Activated T-cell treated with anti-CD3 and anti-CD28 coated beads, Interleukin-2, amount 50 U/mL, for 72 hours (primary cell): Measurements from ENCODE around the gene RAB8B. TPM values are rescaled to one million over a fixed set of nuclear protein-coding genes. Genes with fewer than 3 reads are reported as not detected.
"Not testable (repeated sequence)": the region's sequence is repeated elsewhere in the genome, so short reads cannot be mapped to it uniquely, and the experiment has no call there.

Experiments
- ATAC-seq, 2 donors: fragments of 150-1000 bp; cut with Tn5 transposase; replicated peaks in 1 of 2; 2 replicates each; pipeline ENCODE4 v1.10.0; 2021; ENCODE audit warnings: moderate library complexity in 2 of 2, mild to moderate bottlenecking in 1 of 2
- DNase-seq, 2 donors: peaks; one replicate each; pipeline ENCODE4 v3.0.0; 2021 to 2022; ENCODE audit warnings: mixed read lengths in 1 of 2
- H3K27ac Mint-ChIP-seq: one replicate; pipeline ENCODE4 v1.8.0; 2022; ENCODE audit warnings: mild to moderate bottlenecking, moderate library complexity, mixed read lengths
- H3K27me3 Mint-ChIP-seq: one replicate; pipeline ENCODE4 v1.8.0; 2022; ENCODE audit warnings: low read depth, mixed read lengths
- H3K36me3 Mint-ChIP-seq, 2 donors: one replicate each; pipeline ENCODE4 v1.8.0; 2022; ENCODE audit warnings: mixed read lengths in 2 of 2, mild to moderate bottlenecking in 1 of 2; ENCODE audit not compliant: insufficient read depth in 2 of 2
- H3K4me1 Mint-ChIP-seq: one replicate; pipeline ENCODE4 v1.8.0; 2022; ENCODE audit warnings: low read depth, mixed read lengths
- H3K4me3 Mint-ChIP-seq, 2 donors: one replicate each; pipeline ENCODE4 v1.8.0; 2022; ENCODE audit warnings: mild to moderate bottlenecking in 2 of 2, mixed read lengths in 2 of 2, moderate library complexity in 2 of 2
- H3K9me3 Mint-ChIP-seq, 2 donors: one replicate each; pipeline ENCODE4 v1.8.0; 2022; ENCODE audit warnings: mixed read lengths in 2 of 2
- total RNA-seq, 2 donors: library from RNA; stranded (reverse); gene quantifications; one replicate each; pipeline ENCODE4 v1.2.3, GENCODE V29; 2022

Gene RAB8B
- total RNA-seq, 2 donors from 2014 or later: 122 to 157 TPM

DNA sequence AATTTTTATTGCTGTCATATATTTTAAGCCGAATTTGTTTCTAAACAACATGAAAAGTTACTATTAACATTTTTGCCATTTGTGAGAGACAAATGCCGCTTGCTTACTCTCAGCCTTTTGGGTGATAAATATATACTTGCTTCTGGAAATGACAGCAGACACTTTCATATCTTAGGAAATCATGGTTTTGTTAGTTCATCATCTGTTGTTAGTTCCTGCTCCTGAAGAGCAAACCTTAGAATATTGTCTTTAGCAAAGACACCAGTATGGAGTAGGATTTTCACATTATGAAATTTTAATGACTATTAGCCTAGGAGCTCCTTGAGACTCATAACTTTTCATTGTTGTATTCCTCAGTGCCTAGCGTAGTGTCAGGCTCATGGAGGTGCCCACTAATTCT lies 36.0 kb downstream of the RAB8B start:
- Mint-ChIP-seq H3K4me1 (peaks cover 79% of the 10 kb centered on the region), H3K27ac (peak overlapping the region; percentile 4), H3K36me3 (peaks cover 3 to 12% of the 10 kb centered on the region in 2 donors), H3K27me3 (no peaks in the 10 kb centered on the region), H3K4me3 (no peak overlapping the region), H3K9me3 (no peaks in the 10 kb centered on the region)
- DNase-seq (no peak), ATAC-seq (no peak)

DNA sequence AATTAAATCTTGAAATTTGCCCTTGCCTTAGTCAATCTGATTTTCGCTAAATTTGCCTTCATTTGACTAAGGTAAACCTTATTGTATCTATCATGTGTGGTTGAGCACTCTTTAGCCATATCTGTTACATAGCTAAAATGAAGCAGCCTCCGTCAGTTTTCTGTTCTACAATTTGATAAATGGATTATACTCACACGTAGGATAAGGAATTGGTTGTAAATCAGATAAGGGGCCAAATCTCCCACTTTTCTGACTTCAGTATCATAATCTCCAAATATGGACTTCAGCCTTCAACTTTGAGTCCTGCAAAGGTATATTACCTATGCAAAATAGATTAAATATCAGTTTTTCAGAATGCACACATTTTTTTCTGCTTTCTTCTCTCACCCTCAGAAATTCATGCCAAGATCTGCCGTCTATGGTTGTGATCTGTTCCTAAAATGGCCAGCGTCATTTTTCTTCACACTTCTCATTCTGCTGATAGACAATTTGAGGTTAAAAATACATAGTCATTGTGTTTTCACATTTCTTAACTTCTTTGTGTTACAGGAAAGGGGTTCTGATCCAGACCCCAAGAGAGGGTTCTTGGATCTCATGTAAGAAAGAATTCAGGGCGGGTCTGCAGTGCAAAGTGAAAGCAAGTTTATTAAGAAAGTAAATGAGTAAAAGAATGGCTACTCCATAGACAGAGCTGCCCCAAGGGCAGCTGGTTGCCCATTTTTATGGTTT lies 36.9 kb downstream of the RAB8B start:
- H3K27ac Mint-ChIP-seq: peak overlapping the region; percentile 73

DNA sequence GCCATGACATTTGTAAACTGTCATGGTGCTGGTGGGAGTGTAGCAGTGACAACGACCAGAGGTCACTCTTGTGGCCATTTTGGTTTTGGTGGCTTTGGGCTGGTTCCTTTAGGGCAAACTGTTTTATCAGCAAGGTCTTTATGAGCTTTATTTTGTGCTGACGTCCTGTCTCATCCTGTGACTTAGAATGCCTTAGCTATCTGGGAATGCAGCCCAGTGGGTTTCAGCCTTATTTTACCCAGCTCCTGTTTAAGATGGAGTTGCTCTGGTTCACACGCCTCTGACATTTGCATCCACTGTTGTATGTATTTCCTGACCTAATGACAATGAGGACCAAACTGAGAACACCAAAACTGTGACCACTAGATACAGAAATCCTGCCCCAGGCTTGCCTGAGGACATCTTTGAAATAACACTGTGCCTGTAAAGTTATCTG lies 37.6 kb downstream of the RAB8B start:
- H3K27ac Mint-ChIP-seq: peak overlapping the region; percentile 31
- no peaks in the 10 kb centered on the region for H3K27me3 Mint-ChIP-seq
- H3K4me3 Mint-ChIP-seq: peak overlapping the region in 1 of 2 donors; percentile 5
- ATAC-seq (no peak), DNase-seq (no peak)
- peaks cover 78% of the 10 kb centered on the region for H3K4me1 Mint-ChIP-seq
- peaks cover 3 to 12% of the 10 kb centered on the region in 2 donors for H3K36me3 Mint-ChIP-seq
- no peaks in the 10 kb centered on the region for H3K9me3 Mint-ChIP-seq

More for the DNA sequence above, 36.9 kb downstream of the RAB8B start:
- H3K27me3 Mint-ChIP-seq: no peaks in the 10 kb centered on the region
- ATAC-seq (no peak), DNase-seq (no peak)
- no peaks in the 10 kb centered on the region for H3K9me3 Mint-ChIP-seq
- H3K4me1 Mint-ChIP-seq: peaks cover 78% of the 10 kb centered on the region
- H3K4me3 Mint-ChIP-seq: peak overlapping the region; percentile 49 to 68
- H3K36me3 Mint-ChIP-seq: peaks cover 3 to 12% of the 10 kb centered on the region in 2 donors

DNA sequence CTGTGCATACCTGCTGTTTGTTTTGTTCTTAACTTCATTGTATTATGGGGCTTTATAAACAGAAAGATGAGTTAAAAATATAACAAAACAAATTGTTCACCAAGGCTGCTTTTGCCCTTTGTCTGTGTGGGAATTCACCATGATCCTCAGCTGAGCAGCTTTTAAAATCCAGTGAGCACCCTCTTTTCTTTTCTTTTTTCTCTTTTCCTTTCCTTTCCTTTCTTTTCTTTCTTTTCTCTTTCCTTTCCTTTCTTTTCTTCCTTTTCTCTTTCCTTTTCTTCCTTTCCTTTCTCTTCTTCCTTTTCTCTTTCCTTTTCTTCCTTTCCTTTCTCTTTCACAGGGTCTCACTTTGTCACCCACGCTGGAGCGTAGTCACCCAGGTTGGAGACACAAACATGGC lies 38.3 kb downstream of the RAB8B start:
- no peaks in the 10 kb centered on the region for H3K27me3 Mint-ChIP-seq
- H3K4me1 Mint-ChIP-seq: peaks cover 77% of the 10 kb centered on the region
- peak overlapping the region in 1 of 2 donors; percentile 13 for H3K4me3 Mint-ChIP-seq
- peak overlapping the region; percentile 57 for H3K27ac Mint-ChIP-seq
- ATAC-seq (no peak), DNase-seq (no peak)
- H3K36me3 Mint-ChIP-seq: peaks cover 3 to 10% of the 10 kb centered on the region in 2 donors
- H3K9me3 Mint-ChIP-seq: no peaks in the 10 kb centered on the region

DNA sequence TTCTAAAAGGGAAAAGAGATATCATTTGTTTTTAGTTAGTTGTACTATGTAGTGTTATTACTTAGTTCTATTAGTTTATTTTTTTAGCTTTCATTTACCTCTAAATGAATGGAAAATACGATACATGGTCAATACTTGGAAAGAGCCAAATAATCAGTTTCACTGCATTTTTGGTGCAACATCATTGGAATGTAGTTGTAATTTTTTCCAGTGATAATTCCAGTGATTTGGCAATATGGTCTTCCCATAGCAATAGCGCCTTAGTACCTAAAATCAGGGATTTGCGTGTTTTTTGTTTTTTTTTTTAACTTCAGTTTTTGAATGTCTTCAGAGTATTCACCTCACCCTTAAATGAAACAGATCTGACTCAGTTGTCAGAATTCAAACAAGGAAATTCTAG lies 41.8 kb downstream of the RAB8B start:
- peaks cover 90% of the 10 kb centered on the region for H3K4me1 Mint-ChIP-seq

DNA sequence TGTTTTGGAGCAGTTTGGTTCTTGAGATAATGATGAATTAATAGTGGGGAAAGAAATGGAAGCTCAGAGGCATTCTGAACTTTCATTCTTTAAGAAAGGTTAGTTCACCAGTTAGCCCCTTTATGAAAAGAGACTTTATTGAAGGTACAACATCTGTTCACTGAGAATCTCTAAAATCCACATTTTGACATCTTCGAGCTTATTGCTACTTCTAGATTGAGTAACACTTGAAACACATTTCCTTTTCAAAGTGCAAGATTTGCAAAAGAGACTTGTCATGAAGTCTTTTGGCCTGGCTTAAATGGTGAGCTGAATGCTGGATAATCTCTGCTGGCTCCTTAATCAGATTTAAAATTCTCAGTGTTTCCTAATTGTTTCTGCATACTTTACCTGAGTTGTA lies 42.3 kb downstream of the RAB8B start:
- ATAC-seq (peak in 1 of 2 donors; percentile 37), DNase-seq (no peak)
- Mint-ChIP-seq H3K4me3 (peak overlapping the region; percentile 40 to 50), H3K27ac (peak overlapping the region; percentile 97), H3K27me3 (no peaks in the 10 kb centered on the region), H3K4me1 (peaks cover 90% of the 10 kb centered on the region), H3K36me3 (peaks cover 2 to 11% of the 10 kb centered on the region in 2 donors), H3K9me3 (no peaks in the 10 kb centered on the region)

More for the DNA sequence above, 41.8 kb downstream of the RAB8B start:
- H3K27me3 Mint-ChIP-seq: no peaks in the 10 kb centered on the region
- no peak for ATAC-seq
- no peak for DNase-seq
- H3K4me3 Mint-ChIP-seq: peak overlapping the region; percentile 40 to 50
- no peaks in the 10 kb centered on the region for H3K9me3 Mint-ChIP-seq
- H3K27ac Mint-ChIP-seq: peak overlapping the region; percentile 97
- H3K36me3 Mint-ChIP-seq: peaks cover 3 to 11% of the 10 kb centered on the region in 2 donors

DNA sequence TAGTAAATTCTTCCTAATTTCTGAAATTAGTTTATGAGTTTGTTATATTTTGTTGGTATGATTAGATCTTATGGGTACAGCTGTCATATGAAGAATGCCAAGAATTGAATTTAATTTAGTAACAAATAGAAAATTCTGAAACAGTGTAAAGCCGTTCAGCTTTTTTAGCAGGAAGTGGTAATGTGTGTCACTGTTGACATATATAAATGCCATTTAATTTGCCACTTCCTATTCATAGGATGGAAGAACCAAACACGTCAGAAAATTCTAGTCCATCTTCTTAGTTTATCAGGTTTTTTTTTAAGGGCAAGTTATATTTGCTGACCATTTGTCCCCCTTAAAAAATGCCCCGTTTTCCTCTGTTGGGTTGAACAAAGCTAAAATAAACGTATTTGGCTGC lies 43.0 kb downstream of the RAB8B start:
- H3K27ac Mint-ChIP-seq: peak overlapping the region; percentile 97
- peaks cover 90% of the 10 kb centered on the region for H3K4me1 Mint-ChIP-seq
- peak overlapping the region; percentile 43 to 78 for H3K4me3 Mint-ChIP-seq
- peaks cover 0 to 16% of the 10 kb centered on the region in 2 donors for H3K36me3 Mint-ChIP-seq
- ATAC-seq (no peak), DNase-seq (no peak)
- H3K9me3 Mint-ChIP-seq: peaks cover 0 to 3% of the 10 kb centered on the region in 2 donors
- H3K27me3 Mint-ChIP-seq: no peaks in the 10 kb centered on the region

DNA sequence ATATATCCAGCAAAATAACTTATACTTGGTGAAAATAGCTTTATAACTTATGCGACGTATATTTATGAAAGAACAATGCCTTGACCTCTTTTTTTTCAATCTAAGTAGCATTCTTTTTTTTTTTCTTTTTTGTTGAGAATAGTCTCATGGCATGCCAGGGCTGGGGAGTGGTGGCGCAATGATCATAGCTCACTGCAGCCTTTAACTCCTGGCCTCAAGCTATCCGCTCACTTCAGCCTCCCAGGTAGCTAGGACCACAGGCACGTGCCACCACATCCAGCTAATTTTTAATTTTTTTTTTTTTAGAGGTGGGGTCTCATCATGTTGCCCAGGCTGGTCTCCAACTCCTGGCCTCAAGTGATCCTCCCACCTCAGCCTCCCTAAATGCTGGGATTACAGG lies 43.5 kb downstream of the RAB8B start:
- Mint-ChIP-seq H3K4me3 (peak overlapping the region in 1 of 2 donors; percentile 27), H3K4me1 (peaks cover 90% of the 10 kb centered on the region), H3K9me3 (peaks cover 0 to 3% of the 10 kb centered on the region in 2 donors), H3K36me3 (peaks cover 0 to 19% of the 10 kb centered on the region in 2 donors), H3K27ac (peak overlapping the region; percentile 90), H3K27me3 (no peaks in the 10 kb centered on the region)
- DNase-seq (no peak), ATAC-seq (no peak)

DNA sequence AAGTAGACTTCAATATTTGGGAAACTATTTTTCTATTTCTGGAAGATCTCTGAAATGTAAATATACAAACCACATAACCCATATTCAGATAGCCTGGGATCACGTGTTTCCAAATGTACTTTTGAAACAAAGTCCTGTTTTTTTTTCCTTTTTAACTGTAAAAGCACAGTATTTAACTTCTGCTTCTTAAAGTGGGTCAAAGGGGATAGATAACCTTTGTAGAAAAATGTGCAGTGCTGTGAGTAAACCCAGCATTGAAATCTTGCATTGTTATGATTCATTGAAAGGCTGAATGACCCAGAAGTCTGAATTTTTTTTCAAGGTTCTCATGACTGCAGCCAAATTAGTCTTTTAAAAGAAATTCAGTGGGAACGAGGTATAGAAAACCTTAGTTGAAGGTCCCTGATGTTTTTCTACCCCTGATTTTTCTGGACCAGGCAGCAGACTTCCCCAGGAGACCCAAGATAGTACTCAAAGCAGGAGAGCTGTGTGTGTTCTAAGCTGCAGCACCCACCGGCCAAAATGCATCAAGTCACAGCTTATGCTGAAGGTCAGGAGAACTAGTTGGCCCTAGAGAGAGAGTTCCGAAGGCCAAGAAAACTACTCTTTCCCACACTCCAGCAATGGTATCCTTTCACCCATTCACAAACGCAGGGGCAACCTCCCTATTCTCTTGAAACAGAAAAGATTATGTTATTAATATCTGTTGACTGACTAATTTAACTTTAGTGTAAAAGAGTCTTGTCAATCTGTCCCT lies 44.4 kb downstream of the RAB8B start:
- Mint-ChIP-seq H3K27ac (peak overlapping the region; percentile 90), H3K36me3 (peaks cover 1 to 19% of the 10 kb centered on the region in 2 donors), H3K4me3 (peak overlapping the region; percentile 48 to 66), H3K27me3 (no peaks in the 10 kb centered on the region), H3K4me1 (peaks cover 92% of the 10 kb centered on the region), H3K9me3 (peaks cover 0 to 3% of the 10 kb centered on the region in 2 donors)
- DNase-seq (no peak), ATAC-seq (peak; percentile 53 to 62)

DNA sequence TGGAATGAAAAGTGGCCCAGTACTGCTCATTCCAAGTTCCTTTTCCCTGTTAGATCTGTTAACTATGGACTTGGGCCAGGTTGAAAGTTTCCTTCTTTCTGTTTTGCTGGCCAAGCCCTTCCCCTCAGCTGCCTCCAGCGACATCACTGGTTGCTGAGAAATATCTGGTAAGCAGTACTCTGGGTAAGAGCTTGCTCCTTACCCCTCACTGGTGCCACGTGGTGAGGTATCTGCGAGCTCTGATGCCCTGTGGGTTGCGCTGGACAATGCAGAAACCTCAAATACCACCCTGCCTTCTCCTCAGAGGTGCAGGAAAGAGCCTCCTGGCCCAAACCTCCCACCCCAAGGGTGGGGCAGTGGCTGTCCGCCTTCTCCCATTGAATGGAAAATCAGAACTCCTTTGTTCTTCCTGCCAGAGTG lies 45.1 kb downstream of the RAB8B start:
- H3K27me3 Mint-ChIP-seq: no peaks in the 10 kb centered on the region
- peaks cover 0 to 3% of the 10 kb centered on the region in 2 donors for H3K9me3 Mint-ChIP-seq
- peak overlapping the region; percentile 48 to 66 for H3K4me3 Mint-ChIP-seq
- peak overlapping the region; percentile 90 for H3K27ac Mint-ChIP-seq
- DNase-seq (no peak), ATAC-seq (no peak)
- peaks cover 89% of the 10 kb centered on the region for H3K4me1 Mint-ChIP-seq
- H3K36me3 Mint-ChIP-seq: peaks cover 1 to 17% of the 10 kb centered on the region in 2 donors

DNA sequence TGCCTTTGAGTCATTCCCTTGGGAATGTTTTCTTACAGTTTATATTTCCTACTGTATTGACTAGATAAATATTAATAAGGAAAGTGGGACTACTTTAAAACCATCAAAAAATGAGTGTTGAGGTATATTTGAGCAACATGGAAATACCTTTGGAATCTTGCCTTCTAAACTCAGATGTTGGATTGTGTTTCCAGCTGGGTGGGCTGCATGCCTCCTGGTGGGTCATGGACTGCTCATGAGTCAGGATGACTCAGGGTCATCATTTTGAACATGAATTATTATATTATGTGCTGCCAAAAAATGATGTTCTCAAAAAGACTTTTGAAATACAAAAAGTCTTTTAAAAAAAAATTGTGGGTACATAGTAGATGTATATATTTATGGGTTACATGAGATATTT lies 46.9 kb downstream of the RAB8B start:
- Mint-ChIP-seq H3K4me1 (peaks cover 80% of the 10 kb centered on the region), H3K27me3 (no peaks in the 10 kb centered on the region), H3K9me3 (peaks cover 0 to 3% of the 10 kb centered on the region in 2 donors), H3K27ac (no peak overlapping the region), H3K4me3 (no peak overlapping the region), H3K36me3 (peaks cover 1 to 17% of the 10 kb centered on the region in 2 donors)
- no peak for DNase-seq
- no peak for ATAC-seq

DNA sequence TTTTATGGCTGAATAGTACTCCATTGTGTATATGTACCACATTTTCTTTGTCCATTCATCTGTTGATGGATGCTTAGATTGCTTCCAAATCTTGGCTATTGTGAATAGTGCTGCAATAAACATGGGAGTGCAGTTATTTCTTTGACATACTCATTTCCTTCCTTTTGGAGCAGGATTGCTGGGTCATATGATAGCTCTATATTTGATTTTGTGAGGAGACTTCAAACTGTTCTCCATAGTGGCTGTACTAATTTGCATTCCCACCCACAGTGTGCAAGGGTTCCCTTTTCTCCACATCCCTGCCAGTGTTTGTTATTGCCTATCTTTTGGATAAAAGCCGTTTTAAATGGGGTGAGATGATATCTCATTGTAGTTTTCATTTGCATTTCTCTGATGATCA lies 47.7 kb downstream of the RAB8B start:
- not testable (repeated sequence) for H3K27me3 Mint-ChIP-seq, H3K9me3 Mint-ChIP-seq, ATAC-seq, DNase-seq, H3K4me3 Mint-ChIP-seq
- peaks cover 79% of the 10 kb centered on the region for H3K4me1 Mint-ChIP-seq
- peak overlapping the region; percentile 37 for H3K27ac Mint-ChIP-seq
- H3K36me3 Mint-ChIP-seq: peaks cover 1 to 20% of the 10 kb centered on the region in 2 donors

DNA sequence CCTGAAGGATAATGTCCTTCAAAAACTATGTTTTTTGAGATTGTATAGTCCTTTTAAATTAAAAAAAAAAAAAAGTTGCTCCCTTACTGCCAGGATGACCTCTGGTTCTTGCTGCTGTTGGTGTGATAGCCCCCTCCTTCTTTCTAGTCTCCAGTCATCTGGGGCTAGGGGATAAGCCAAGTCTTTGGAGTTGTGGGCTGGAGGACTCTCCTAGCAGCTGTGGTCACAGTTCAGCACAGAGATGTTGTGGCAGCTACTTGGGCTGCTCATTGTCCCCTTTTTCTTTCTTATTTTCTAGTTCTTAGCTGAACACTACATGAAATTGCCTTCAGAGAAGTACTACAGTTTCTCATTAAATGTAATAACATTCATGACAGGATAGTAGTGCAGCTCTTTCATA lies 48.8 kb downstream of the RAB8B start:
- Mint-ChIP-seq H3K36me3 (peaks cover 1 to 22% of the 10 kb centered on the region in 2 donors), H3K9me3 (peaks cover 0 to 3% of the 10 kb centered on the region in 2 donors), H3K27ac (peak overlapping the region; percentile 65), H3K27me3 (no peaks in the 10 kb centered on the region), H3K4me1 (peaks cover 78% of the 10 kb centered on the region), H3K4me3 (peak overlapping the region in 1 of 2 donors; percentile 5)
- DNase-seq (no peak), ATAC-seq (peak in 1 of 2 donors; percentile 42)
